GM21367 (cell line): ENCODE results near the gene STK36.

ENCODE experiments used
- ATAC-seq: cut with Tn5 transposase; IDR thresholded peaks from one replicate; pipeline ENCODE4 v1.9.1; 2021; ENCODE audit not compliant: unreplicated experiment

The STK36 gene

DNA sequence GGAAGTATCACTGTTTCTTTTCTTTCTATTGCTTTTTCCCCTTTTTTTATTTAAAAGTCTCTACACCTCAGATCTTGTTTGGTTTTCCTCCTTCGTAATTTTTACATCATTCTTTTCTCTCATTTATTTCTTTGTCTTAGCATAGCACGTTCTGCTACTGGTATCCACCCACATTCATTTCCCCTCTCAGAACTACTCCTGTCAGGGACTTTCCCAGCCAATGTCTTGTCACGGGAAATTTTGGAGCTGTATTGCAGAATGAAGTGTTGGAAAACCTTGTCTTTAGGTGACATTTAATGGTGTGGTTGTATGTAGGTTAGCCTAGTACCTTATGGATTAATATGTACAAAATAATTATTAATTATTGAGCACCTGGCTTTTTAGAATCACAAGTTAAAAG, 72.7 kb downstream of the STK36 start:
- no peak for ATAC-seq

DNA sequence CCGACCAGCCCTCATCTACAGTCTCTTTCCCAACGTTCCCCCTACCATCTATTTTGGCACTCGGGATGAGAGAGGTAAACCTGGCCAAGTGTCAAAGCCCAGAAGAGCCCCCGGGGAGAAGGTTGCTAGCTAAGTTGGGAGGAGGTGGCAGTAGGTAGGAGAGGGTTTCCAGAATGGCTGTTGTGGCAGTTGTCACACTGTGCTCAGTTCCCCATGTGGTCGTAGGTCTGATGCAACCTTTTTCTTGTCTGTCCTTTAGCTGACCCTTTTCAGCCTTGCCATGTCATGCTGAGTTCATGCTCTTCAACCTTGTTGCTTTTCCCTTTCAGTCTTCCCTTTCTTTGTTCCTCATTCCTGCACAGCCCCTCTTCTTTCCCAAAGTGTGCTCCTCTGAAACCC, 73.3 kb downstream of the STK36 start:
- ATAC-seq: no peak

DNA sequence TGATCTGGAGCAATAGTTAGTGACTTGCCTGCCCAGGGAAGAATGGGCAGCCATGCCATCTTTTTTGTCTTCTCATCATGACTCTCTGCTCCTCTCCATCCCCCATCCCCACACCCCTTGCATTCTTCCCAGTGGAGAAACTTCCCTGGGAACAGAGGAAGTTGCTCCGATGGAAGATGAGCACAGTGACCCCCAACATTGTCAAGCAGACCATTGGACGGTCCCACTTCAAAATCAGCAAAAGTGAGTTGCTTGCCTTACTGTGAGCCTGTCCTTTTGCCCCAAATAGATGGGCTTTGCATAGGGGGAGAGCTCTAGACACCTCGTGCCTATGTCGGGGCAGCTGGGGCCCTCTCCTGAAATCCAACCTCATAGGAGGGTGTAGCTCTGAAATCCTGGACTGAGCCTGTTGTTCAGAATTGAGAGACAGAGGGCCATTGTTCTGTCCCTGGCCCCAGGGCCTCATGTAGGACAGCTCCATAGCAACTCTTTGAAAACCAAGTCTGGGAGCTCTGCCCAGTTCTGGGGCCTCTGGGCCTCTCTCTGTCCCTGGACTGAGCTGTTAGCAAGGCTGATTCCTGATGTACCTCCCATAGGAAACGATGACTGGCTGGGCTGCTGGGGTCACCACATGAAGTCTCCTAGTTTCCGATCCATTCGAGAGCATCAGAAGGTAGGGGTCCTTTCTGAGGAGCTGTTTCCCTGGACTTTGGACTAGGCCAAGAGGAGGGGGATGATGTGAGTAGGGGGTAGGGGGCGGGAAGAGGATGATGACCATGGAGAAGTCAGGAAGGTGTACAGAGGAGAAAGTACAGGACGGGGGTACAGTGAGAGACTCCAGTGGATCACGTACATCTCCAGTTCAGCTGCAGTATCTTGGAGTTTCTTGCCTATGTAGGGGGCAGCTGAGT, 73.9 kb downstream of the STK36 start:
- no peak for ATAC-seq

DNA sequence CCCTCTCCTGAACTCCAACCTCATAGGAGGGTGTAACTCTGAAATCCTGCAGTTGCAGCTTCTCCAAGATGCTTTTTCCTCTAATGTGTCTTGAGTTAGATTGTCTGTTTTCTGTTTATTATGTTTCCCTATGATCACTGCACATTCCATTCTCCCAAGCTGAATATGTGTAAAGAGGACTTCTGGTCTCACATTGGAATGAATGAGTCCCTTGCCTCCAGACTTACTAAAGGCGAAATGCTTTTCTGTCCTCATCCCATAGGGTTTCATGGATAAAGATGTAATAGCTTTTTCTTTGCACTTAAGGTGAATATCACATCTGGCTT, 74.5 kb downstream of the STK36 start:
- no peak for ATAC-seq

DNA sequence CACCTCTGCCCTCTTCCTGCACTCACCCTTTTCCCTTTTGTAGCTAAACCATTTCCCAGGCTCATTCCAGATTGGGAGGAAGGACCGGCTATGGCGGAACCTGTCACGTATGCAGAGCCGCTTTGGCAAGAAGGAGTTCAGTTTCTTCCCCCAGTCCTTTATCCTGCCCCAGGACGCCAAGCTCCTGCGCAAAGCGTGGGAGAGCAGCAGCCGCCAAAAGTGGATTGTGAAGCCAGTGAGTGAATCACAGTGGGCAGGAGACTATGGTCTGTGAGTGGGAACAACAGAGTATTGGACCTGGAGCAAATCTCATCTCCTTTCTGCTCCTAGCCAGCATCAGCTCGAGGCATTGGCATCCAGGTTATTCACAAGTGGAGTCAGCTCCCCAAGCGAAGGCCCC, 75.1 kb downstream of the STK36 start:
- no peak for ATAC-seq

DNA sequence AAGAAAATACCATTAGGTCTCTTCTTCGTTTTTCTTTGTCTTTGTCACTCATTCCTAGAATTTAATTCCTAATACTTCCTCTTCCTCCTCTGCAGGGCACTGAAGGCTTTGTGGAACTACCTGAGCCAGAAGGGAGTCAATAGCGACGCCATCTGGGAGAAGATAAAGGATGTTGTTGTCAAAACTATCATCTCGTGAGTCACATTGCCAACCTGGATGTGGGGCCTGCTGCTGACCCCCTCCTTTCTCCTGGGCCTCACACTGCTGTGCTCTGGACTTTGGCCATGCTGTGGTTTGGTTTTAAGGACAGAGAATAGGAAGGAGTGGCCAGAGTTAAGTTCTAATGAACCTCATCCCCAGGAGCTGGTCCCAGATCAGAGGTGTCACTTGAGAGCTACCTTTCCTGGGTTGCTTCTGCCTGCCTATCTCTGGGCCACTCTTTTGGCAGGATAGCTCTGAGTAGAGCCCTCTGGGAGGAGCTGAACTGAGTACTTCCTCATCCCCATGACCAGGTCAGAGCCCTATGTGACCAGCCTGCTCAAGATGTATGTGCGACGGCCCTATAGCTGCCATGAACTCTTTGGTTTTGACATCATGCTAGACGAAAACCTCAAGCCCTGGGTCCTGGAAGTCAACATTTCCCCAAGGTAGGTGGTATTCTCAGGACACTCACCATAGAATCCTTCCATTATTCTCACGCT, 77.0 kb downstream of the STK36 start:
- ATAC-seq: no peak
